Fibroblast of lung (primary cell): ENCODE measurements around the gene RALGDS.

ENCODE experiments used
- CTCF ChIP-seq, 2 donors: IDR thresholded peaks in 1 of 2; conservative IDR thresholded peaks in 1 of 2; 1 replicate in 1 of 2; 2 replicates in 1 of 2; pipeline ENCODE4 v1.5.1; 2011 to 2012; ENCODE audit warnings: low read length in 2 of 2, control low read depth in 1 of 2, inconsistent platforms in 1 of 2, low read depth in 1 of 2, mild to moderate bottlenecking in 1 of 2
- EZH2 ChIP-seq: IDR thresholded peaks from 2 replicates; pipeline ENCODE4 v1.5.1; 2012; ENCODE audit warnings: low read length, control low read depth, mild to moderate bottlenecking; ENCODE audit errors: missing control alignments

GRCh38 chr9:133163504-133164172 is 42.6 kb upstream of the RALGDS start, which contains the start of gene GBGT1:
- no peak for TF ChIP-seq CTCF (conservative IDR thresholded peaks at IDR 0.05 in 1 of 2, IDR thresholded peaks at IDR 0.05 in 1 of 2; ENCODE audit: low read depth in 1 of 2, low read length in 2 of 2)
- TF ChIP-seq EZH2 = no peak
